ENCODE data around the gene HRH2.

Gene HRH2

GRCh38 chr5:175693741-175694140 is 35.9 kb downstream of the HRH2 start:
- DNase-seq, result no peak

DNA sequence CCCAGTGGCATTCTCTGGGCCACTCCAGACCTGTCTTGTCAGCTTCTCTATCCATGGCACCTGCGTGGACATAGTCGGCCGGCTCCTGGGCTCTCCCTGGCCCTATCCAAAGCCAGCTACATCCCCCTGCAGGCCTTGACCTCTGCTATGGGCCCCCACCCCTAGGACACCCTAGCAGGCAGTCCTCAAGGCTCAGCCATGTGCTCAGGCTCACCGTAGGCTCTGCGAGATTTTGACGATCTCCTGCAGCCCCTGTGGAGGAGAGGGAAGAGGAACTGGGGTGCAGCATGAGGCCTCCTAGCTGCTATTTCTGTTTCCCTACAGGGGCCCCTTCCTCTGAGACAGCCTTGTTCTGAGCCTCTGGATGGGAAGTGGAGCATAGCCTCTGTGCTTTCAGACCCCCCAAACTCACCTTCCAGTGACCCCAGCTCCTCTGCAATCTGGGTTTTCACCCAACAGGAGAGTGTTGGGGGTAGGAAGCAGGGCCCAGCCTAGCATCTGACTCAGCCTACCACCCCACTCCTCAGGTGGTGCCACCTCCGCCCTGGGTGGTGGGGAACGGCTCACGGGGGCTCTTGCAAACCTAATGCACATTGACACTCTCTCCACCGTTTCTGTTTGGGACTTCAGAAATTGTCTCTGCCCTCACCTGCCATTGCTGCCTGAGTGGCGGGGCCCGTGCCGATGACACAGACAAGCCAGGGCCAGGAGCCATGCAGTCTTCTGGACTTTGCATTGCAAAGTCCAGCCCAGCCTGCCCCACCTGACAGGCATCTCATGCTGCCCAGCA is 36.7 kb downstream of the HRH2 start:
- DNase-seq, result peak in 2 of 3 donors; percentile 37 to 44

- no peak for DNase-seq
Measured at GRCh38 chr5:175695161-175696126, 37.6 kb downstream of the HRH2 start.

- DNase-seq, result peak; percentile 91 to 96 (median 95)
Measured at GRCh38 chr5:175696139-175696854, 38.4 kb downstream of the HRH2 start.

GRCh38 chr5:175696855-175697198 is 39.0 kb downstream of the HRH2 start:
- no peak for DNase-seq

- no peak for DNase-seq
Measured at GRCh38 chr5:175697846-175698245, 40.0 kb downstream of the HRH2 start.

DNA sequence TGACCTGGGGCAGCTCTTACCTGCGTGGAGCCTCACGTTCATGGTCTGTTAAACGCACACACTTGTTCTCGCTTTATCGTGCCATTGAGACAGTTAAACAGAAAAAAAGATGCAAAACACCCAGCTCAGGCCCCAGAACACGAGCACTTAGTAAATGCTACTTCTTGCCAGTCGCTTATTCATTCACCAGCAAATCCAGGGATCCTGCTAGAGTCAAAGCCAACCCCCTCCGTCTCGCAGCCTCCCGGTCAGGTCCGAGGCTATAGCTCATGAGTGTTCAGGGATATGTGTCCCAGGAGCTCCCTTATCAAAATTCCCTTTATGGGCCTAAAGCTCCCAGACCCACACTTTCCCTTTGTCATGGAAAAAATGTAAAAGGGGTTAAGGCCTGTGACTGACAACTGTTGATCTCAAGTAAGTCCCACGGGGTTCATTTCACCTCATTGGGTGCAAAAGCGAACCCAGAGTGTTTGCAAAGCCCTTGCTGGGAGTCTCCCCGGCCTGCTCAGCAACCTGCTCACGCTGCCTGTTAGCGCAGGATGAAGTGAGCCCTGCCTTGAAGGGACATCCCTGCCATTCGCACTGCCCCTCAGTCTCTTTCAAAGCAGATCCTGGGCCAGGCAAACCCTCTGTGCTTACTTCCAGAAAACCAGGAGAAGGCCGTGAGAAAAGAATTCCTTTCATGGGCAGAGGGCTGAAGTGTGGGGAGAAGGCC is 40.7 kb downstream of the HRH2 start:
- no peak for DNase-seq

DNA sequence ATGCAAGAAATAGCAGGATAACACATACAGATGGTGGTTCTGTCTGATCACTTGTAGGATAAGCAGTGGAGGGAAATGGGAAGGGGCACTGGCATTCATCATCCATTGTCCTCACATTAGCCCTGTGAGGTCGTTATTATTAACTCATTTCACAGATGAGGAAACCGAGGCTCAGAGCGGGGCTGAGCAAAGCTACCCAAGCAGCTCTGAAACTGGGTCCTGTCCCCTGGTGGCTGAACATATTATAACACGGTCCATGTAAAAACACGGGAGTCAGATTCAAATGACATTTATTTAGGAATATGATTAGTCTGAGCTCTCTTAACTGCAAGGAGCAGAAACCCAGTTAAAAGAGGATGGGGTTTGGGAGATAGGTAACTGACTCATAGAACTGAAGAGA is 43.1 kb downstream of the HRH2 start:
- DNase-seq, result peak in 1 of 3 donors; percentile 41

DNA sequence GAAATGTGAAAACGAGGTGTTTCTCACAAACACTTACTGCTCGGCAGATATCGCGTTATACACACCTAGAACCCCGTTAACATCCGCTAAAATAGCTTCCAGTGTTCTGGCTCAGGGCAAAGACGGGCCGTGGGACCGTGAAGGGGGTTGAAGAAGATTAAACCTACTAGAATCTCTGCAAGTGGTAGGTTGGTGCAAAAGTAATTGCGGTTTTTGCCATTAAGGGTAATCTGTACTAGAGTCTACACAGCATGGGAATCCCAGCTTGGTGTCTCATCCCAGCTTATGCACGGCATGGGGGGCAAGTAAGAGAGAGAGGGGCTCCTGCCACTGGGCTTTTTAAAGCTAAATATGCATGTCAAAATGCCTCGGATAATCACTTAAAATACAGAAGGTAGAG is 43.9 kb downstream of the HRH2 start:
- DNase-seq, result no peak

DNA sequence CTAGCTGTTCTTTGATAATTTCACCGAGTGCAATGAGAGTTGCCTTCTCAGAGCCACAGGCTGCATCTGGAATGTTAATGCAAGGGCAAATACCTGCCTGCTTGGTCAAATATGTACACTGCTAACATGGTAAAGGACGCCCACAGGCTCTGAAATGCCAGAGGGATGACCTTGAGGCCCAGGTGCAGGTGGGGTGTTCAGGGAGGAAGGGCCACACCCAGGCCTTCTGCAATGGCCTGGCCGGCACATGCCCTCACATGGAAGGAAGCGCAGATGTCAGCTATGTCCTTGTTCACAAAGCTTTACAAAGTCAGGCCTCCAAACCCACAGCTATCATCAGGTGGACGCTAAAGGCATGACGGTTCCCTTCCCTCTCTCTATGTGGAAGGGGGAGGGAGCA is 48.6 kb downstream of the HRH2 start:
- no peak for DNase-seq

GRCh38 chr5:175707751-175708375 is 50.0 kb downstream of the HRH2 start:
- DNase-seq, result no peak

- DNase-seq, result no peak
Measured at GRCh38 chr5:175709276-175709781, 51.5 kb downstream of the HRH2 start.

DNA sequence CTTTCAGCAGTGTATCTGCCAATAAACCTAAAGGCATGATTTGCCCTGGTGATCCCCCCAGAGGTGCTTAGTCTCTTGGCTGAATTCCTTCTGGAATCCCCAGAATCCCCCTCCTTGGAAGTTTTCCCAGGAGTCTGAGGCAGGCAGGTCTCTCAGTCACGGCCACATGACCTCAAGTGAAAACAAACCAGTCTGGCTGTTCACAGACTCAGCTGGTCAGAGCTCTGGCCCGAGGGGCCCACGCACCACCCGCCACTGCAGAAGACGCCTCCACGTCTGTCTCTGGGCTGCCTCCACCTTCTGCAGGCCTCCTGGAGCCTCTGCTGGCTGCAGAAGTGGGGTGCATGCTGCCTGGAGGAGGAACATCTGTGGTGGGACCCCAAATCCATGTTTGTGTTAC is 52.5 kb downstream of the HRH2 start:
- DNase-seq, result no peak

- DNase-seq, result no peak
Measured at GRCh38 chr5:175711031-175711430, 53.2 kb downstream of the HRH2 start.

DNA sequence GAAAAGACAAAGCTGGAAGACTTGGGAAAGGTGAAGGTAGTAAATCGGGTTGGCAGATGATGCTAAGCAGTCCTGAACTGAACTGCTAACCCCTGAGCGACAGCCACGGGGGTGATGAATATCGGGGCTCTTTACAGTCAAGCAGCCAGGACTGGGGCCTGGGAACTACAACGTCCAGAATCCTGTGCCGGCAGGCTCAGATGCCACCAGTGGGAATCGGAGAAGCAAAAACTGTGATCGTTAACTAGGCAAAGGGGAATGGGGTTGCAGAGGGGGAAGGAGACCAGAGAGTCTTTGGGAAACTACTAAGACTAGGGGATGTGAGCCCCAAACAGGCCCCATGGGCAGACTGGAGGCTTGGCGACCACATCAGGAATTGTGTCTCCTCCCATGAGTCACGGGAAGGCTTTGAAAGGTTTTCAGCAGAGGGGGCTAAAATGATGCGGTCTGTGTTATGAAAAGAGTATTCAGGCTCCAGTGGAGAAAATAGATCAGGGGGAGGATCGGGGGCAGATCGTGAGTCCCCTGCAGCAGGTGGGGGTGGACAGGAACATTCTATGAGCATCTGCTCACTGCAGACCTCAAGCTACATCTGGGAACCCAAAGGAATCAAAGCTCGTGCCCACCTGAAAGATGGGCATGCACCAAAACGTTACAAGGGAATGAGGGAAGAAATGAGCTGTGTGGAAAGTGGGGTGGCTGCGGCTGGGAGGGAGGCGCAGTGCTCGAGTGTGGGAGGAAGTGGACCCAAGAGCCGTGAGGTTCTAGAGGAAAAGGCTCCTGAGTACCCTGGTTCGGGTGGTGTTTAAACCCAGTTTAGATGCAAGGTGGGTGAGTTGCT is 53.8 kb downstream of the HRH2 start:
- no peak for DNase-seq

DNA sequence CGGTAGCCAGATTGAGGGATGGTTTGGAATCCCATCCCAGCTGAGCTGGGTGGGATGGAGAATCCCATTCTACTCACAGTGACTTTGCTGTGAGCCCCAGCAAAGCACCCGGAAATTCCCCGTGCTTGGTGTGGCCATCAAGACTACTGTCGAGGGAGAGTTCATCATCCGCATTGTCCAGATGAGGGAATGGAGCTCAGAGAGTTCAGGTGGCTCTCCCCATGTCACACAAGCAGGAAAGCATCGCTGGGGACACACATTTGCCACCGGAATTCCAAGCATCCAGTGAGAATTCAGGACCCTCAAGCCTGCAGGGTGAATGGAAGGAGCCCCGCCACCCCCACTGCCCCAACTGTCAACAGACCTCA is 54.4 kb downstream of the HRH2 start:
- no peak for DNase-seq

- no peak for DNase-seq
Measured at GRCh38 chr5:175712681-175713085, 54.8 kb downstream of the HRH2 start.

DNA sequence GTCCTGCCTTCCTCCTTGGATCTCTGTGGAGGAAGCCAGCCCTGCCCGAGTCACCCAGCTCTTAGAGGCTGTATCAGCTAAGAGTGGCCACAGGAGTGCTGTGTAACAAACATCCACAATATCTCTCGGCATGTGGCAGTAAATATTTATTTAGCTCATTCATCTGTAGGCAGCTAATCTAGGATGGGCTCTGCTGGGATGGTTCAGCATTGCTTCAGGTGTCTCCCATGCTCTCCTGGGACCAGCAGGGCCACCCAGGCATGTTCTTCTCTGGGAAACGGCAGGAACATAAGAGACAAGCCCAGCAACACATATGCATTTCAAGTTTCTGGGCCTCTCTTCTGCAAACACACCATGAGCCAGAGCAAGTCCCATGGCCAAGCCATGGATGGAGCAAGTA is 56.1 kb downstream of the HRH2 start:
- DNase-seq, result no peak

DNA sequence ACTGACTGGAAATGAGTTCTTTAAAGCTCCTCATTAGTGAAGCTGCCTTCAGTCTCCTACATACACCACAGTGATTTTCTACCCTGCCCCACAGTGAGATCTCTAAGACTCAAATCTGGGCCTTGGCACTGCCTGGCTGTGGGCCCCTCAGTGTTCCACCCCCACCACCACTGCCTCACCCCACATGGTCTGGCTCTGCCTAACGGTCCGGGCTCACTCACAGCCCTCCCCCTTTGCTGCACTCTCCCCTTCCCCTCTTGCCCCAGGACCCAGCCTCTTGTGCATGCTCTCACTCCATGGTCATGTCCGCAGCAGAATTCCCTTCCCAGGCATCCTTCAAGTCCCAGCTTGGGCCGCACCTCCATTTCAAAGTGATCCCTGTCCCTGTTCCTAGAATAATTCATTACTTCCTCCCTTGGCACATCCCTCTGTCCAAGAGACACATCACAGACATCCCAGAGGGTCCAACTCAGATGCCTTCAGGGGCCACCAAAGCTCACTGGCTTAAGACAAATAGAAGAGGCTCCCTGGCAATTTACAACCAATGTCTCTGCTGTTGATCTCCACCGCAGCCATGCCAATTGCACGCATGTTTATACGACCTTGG is 56.7 kb downstream of the HRH2 start:
- no peak for DNase-seq

All from suppressor macrophage treated with lipopolysaccharide for 1 hour (primary cell).